WERI-Rb-1 (cell line): Measurements from ENCODE around the gene TNFAIP8L1.
A peak's percentile ranks its signal among the peaks of the same experiment; 100 is the strongest.

ENCODE experiments used
- DNase-seq: peaks from one replicate; pipeline ENCODE4 v3.0.0-alpha.2; 2020
- H3K27ac ChIP-seq: fragments of 250-450 bp; sonication (Bioruptor Pico); 2 replicates; pipeline ENCODE4 v1.5.1; 2020; ENCODE audit warnings: mild to moderate bottlenecking, moderate library complexity
- H3K27me3 ChIP-seq: fragments of 250-450 bp; sonication (Bioruptor Pico); 2 replicates; pipeline ENCODE4 v1.5.1; 2021; ENCODE audit warnings: mild to moderate bottlenecking, low read depth, moderate library complexity; ENCODE audit not compliant: insufficient read depth, severe bottlenecking
- H3K36me3 ChIP-seq: fragments of 250-450 bp; sonication (Bioruptor Pico); 2 replicates; pipeline ENCODE4 v1.5.1; 2020; ENCODE audit warnings: mild to moderate bottlenecking, moderate library complexity
- H3K4me3 ChIP-seq: 2 replicates; pipeline ENCODE4 v1.5.1; 2011; ENCODE audit warnings: low read depth, mild to moderate bottlenecking, control low read depth, low read length
- H3K9me3 ChIP-seq: fragments of 250-450 bp; sonication (Bioruptor Pico); 2 replicates; pipeline ENCODE4 v1.5.1; 2021; ENCODE audit warnings: mild to moderate bottlenecking, moderate library complexity; ENCODE audit not compliant: severe bottlenecking
- CTCF ChIP-seq: IDR thresholded peaks from 2 replicates; pipeline ENCODE4 v1.5.1; 2011; ENCODE audit warnings: low read depth, mild to moderate bottlenecking, control low read depth, inconsistent platforms, low read length

TNFAIP8L1 gene

GRCh38 chr19:4687396-4687795, 48.1 kb downstream of the TNFAIP8L1 start:
- H3K27ac ChIP-seq: no peak overlapping the region
- no peak for DNase-seq
- no peak for TF ChIP-seq CTCF
- H3K27me3 ChIP-seq: no peaks in the 10 kb centered on the region
- H3K4me3 ChIP-seq: no peak overlapping the region
- H3K36me3 ChIP-seq: peaks cover 41% of the 10 kb centered on the region
- no peaks in the 10 kb centered on the region for H3K9me3 ChIP-seq

GRCh38 chr19:4688587-4688986, 49.3 kb downstream of the TNFAIP8L1 start:
- peaks cover 42% of the 10 kb centered on the region for H3K36me3 ChIP-seq
- no peak overlapping the region for H3K27ac ChIP-seq
- H3K9me3 ChIP-seq: no peaks in the 10 kb centered on the region
- no peaks in the 10 kb centered on the region for H3K27me3 ChIP-seq
- TF ChIP-seq CTCF: no peak
- no peak for DNase-seq
- no peak overlapping the region for H3K4me3 ChIP-seq

- Histone ChIP-seq H3K36me3 (peaks cover 51% of the 10 kb centered on the region), H3K9me3 (no peaks in the 10 kb centered on the region), H3K4me3 (no peak overlapping the region), H3K27me3 (no peaks in the 10 kb centered on the region), H3K27ac (no peak overlapping the region)
- TF ChIP-seq CTCF: no peak
- DNase-seq: no peak
Observed at GRCh38 chr19:4689403-4689802, 50.1 kb downstream of the TNFAIP8L1 start.

GRCh38 chr19:4690361-4690760, 51.0 kb downstream of the TNFAIP8L1 start:
- H3K27ac ChIP-seq: no peak overlapping the region
- H3K9me3 ChIP-seq: no peaks in the 10 kb centered on the region
- no peaks in the 10 kb centered on the region for H3K27me3 ChIP-seq
- TF ChIP-seq CTCF: peak; percentile 59
- H3K4me3 ChIP-seq: no peak overlapping the region
- DNase-seq: no peak
- H3K36me3 ChIP-seq: peaks cover 55% of the 10 kb centered on the region

GRCh38 chr19:4691373-4691772, 52.1 kb downstream of the TNFAIP8L1 start:
- Histone ChIP-seq H3K27ac (no peak overlapping the region), H3K9me3 (no peaks in the 10 kb centered on the region), H3K4me3 (no peak overlapping the region), H3K27me3 (no peaks in the 10 kb centered on the region), H3K36me3 (peaks cover 65% of the 10 kb centered on the region)
- TF ChIP-seq CTCF: no peak
- DNase-seq: no peak

- Histone ChIP-seq H3K9me3 (no peaks in the 10 kb centered on the region), H3K27me3 (no peaks in the 10 kb centered on the region), H3K27ac (peak overlapping the region; percentile 63), H3K36me3 (peaks cover 75% of the 10 kb centered on the region), H3K4me3 (no peak overlapping the region)
- DNase-seq: peak; percentile 83
- no peak for TF ChIP-seq CTCF
Observed at GRCh38 chr19:4692251-4693077, 53.1 kb downstream of the TNFAIP8L1 start.
